HepG2 (cell line): ENCODE measurements around the gene GATA3. TPM values are rescaled to one million over a fixed set of nuclear protein-coding genes. Genes with fewer than 3 reads are reported as not detected.

ENCODE experiments used
- ATAC-seq: fragments of 200-7000 bp; cut with Tn5 transposase; 3 replicates; pipeline ENCODE4 v1.9.1; 2020; ENCODE audit warnings: mild to moderate bottlenecking, moderate library complexity
- BruUV-seq: library from RNA; stranded (reverse); fragments of 400-500 nt; replicated peaks from 2 replicates; lab custom pipeline; 2021; lab: Mats Ljungman, UMichigan
- CTCF ChIA-PET: fragments of 300-600 bp; formaldehyde crosslinking; extraction: SDS; loops from one replicate; lab custom pipeline; 2021; ENCODE audit warnings: low total read pairs, inconsistent platforms, low intra/inter-chr PET ratio; lab: Yijun Ruan, JAX
- POLR2A ChIA-PET: fragments of 350-600 bp; sonication (Branson Sonifier 250); formaldehyde crosslinking; loops from one replicate; lab custom pipeline; 2020; ENCODE audit warnings: antibody characterized with exemption, inconsistent platforms; lab: Yijun Ruan, JAX
- DNase-seq: peaks from one replicate; pipeline ENCODE4 v3.0.0-alpha.2; 2015; ENCODE audit warnings: low spot score
- FAIRE-seq: peaks from 3 replicates; lab custom pipeline; 2011; peaks lifted over from hg19 to GRCh38; lab: Jason Lieb, UNC
- H2AFZ ChIP-seq: one replicate; pipeline ENCODE4 v1.6.1; 2011; ENCODE audit warnings: low read length, inconsistent platforms
- H3K27ac ChIP-seq: fragments of 300-600 bp; 3 replicates; pipeline ENCODE4 v1.8.0; 2011; ENCODE audit warnings: mixed run types, mild to moderate bottlenecking, mixed read lengths, low read length, inconsistent platforms; ENCODE audit not compliant: insufficient read depth; ENCODE audit errors: extremely low read length
- H3K27me3 ChIP-seq, 2 experiments: fragments of 200-600 bp in 1 of 2; 2 replicates in 1 of 2; 3 replicates in 1 of 2; pipeline versions ENCODE4 v1.6.0 to v1.8.0; 2011; ENCODE audit warnings: low read length in 2 of 2, mild to moderate bottlenecking in 2 of 2, moderate library complexity in 2 of 2, inconsistent platforms in 1 of 2; ENCODE audit not compliant: insufficient read depth in 2 of 2, control insufficient read depth in 1 of 2
- H3K36me3 ChIP-seq, 2 experiments: fragments of 200-600 bp in 1 of 2; replicated peaks in 1 of 2; 2 replicates in 1 of 2; 3 replicates in 1 of 2; pipeline versions ENCODE4 v1.5.1 to v1.8.0; 2011; ENCODE audit warnings: low read length in 2 of 2, inconsistent platforms in 1 of 2; ENCODE audit not compliant: insufficient read depth in 2 of 2, control insufficient read depth in 1 of 2
- H3K4me1 ChIP-seq: 2 replicates; pipeline ENCODE4 v1.5.1; 2012; ENCODE audit warnings: low read length, inconsistent platforms; ENCODE audit not compliant: insufficient read depth
- H3K4me2 ChIP-seq: 2 replicates; pipeline ENCODE4 v1.6.0; 2011; ENCODE audit warnings: low read depth, low read length, inconsistent platforms
- H3K4me3 ChIP-seq, 3 experiments: fragments of 200-600 bp in 1 of 3; sonication (generic), shearing (Covaris generic) in 1 of 3; replicated peaks in 1 of 3; 2 replicates each; pipeline ENCODE4 v1.5.1; 2011 to 2016; ENCODE audit warnings: low read length in 3 of 3, inconsistent platforms in 2 of 3, low read depth in 2 of 3, mild to moderate bottlenecking in 2 of 3, control low read depth in 1 of 3, mixed read lengths in 1 of 3; ENCODE audit not compliant: insufficient read depth in 1 of 3
- H3K79me2 ChIP-seq: one replicate; pipeline ENCODE4 v1.6.1; 2011; ENCODE audit warnings: low read length, inconsistent platforms; ENCODE audit not compliant: insufficient read depth
- H3K9ac ChIP-seq: 2 replicates; pipeline ENCODE4 v1.6.0; 2011; ENCODE audit warnings: mild to moderate bottlenecking, low read depth, low read length, inconsistent platforms; ENCODE audit not compliant: insufficient read depth
- H3K9me3 ChIP-seq: 2 replicates; pipeline ENCODE4 v1.5.1; 2012; ENCODE audit warnings: mild to moderate bottlenecking, low read length
- H4K20me1 ChIP-seq: 2 replicates; pipeline ENCODE4 v1.6.0; 2011; ENCODE audit warnings: inconsistent platforms, mild to moderate bottlenecking, low read length, moderate library complexity; ENCODE audit not compliant: insufficient read depth
- BCL3 ChIP-seq: sonication (generic); formaldehyde crosslinking; IDR thresholded peaks from 2 replicates; pipeline ENCODE4 v1.5.1; 2020; ENCODE audit warnings: mild to moderate bottlenecking, missing genetic modification reagents, moderate library complexity
- NPAS2 ChIP-seq: sonication (generic); formaldehyde crosslinking; IDR thresholded peaks from 2 replicates; pipeline ENCODE4 v1.8.0; 2022; ENCODE audit warnings: mild to moderate bottlenecking, missing genetic modification reagents, borderline replicate concordance
- NR3C1 ChIP-seq: sonication (generic); formaldehyde crosslinking; IDR thresholded peaks from 2 replicates; pipeline ENCODE4 v1.4.0; 2020; ENCODE audit warnings: missing genetic modification reagents
- SMC3 ChIP-seq: IDR thresholded peaks from 2 replicates; pipeline ENCODE4 v1.6.1; 2011; ENCODE audit warnings: low read length, improper control_type of control experiment
- TEF ChIP-seq: sonication (generic); formaldehyde crosslinking; IDR thresholded peaks from 2 replicates; pipeline ENCODE4 v1.5.0; 2020; ENCODE audit warnings: missing genetic modification reagents
- TMF1 ChIP-seq: sonication (generic); formaldehyde crosslinking; IDR thresholded peaks from 2 replicates; pipeline ENCODE4 v1.8.1; 2022; ENCODE audit warnings: low read depth, missing genetic modification reagents
- YEATS4 ChIP-seq: sonication (generic); formaldehyde crosslinking; IDR thresholded peaks from 2 replicates; pipeline ENCODE4 v1.4.0; 2020; ENCODE audit warnings: missing genetic modification reagents, borderline replicate concordance
- ZBTB3 ChIP-seq: sonication (generic); formaldehyde crosslinking; IDR thresholded peaks from 2 replicates; pipeline ENCODE4 v1.4.0; 2020; ENCODE audit warnings: low read depth, mild to moderate bottlenecking, moderate library complexity, missing genetic modification reagents, borderline replicate concordance
- ZNF136 ChIP-seq: sonication (generic); formaldehyde crosslinking; IDR thresholded peaks from 2 replicates; pipeline ENCODE4 v1.8.1; 2022; ENCODE audit warnings: low read depth, mild to moderate bottlenecking, moderate library complexity, missing genetic modification reagents
- ZNF382 ChIP-seq: sonication (generic); formaldehyde crosslinking; IDR thresholded peaks from 2 replicates; pipeline ENCODE4 v1.5.0; 2020; ENCODE audit warnings: missing genetic modification reagents, mild to moderate bottlenecking, borderline replicate concordance
- ZNF451 ChIP-seq: sonication (generic); formaldehyde crosslinking; IDR thresholded peaks from 2 replicates; pipeline ENCODE4 v1.5.0; 2020; ENCODE audit warnings: mild to moderate bottlenecking, missing genetic modification reagents
- ZNF605 ChIP-seq: sonication (generic); formaldehyde crosslinking; IDR thresholded peaks from 2 replicates; pipeline ENCODE4 v1.8.0; 2022; ENCODE audit warnings: mild to moderate bottlenecking, missing genetic modification reagents
- WGBS: methylation state at CpG from one replicate; pipeline ENCODE4 v1.1.6; 2017; ENCODE audit warnings: low lambda C conversion rate; 5-methylcytosine and 5-hydroxymethylcytosine counted together
- in situ Hi-C: cut with HindIII; loops from 2 replicates; pipeline ENCODE4 v1.10.0; 2017; ENCODE audit warnings: low pct_unique_long_range_greater_than_20kb; ENCODE audit not compliant: extremely low pct_ligation_motif_present
- intact Hi-C: fragments of 100-400 bp; cut with micrococcal nuclease; formaldehyde crosslinking; loops from one replicate; pipeline ENCODE4 v1.10.0; 2022; ENCODE audit not compliant: unreplicated experiment
- polyA plus RNA-seq, 8 experiments: library from polyadenylated mRNA; depleted of rRNA in 3 of 8; stranded (reverse) in 7 of 8; unstranded in 1 of 8; fragments of >200 nt; fragmentation: Illumina TruSeq in 4 of 8; extraction: Trizol in 4 of 8; gene quantifications; 2 replicates each; pipeline versions ENCODE4 v1.2.1 to v1.2.3, GENCODE V29; 2011 to 2016; ENCODE audit warnings: low read depth in 4 of 8, missing spikeins in 1 of 8, mixed read lengths in 1 of 8; ENCODE audit not compliant: insufficient read depth in 1 of 8
- total RNA-seq, 5 experiments: library from RNA; depleted of rRNA; stranded (reverse); fragments of >200 nt; fragmentation: Illumina TruSeq; extraction: Trizol; gene quantifications; 2 replicates each; pipeline ENCODE4 v1.2.3, GENCODE V29; 2016; ENCODE audit warnings: low read depth in 1 of 5
- TF ChIP-seq, protein P1 (sequence below): sonication (generic); formaldehyde crosslinking; IDR thresholded peaks from 2 replicates; pipeline ENCODE4 v1.8.0; 2022; ENCODE audit warnings: missing genetic modification reagents, mild to moderate bottlenecking, moderate library complexity, borderline replicate concordance

Gene GATA3
- total and polyA plus RNA-seq, 2 of the 13 experiments (the other 11 are each of a cell fraction or from before 2014, with no cell fraction given): not detected

DNA sequence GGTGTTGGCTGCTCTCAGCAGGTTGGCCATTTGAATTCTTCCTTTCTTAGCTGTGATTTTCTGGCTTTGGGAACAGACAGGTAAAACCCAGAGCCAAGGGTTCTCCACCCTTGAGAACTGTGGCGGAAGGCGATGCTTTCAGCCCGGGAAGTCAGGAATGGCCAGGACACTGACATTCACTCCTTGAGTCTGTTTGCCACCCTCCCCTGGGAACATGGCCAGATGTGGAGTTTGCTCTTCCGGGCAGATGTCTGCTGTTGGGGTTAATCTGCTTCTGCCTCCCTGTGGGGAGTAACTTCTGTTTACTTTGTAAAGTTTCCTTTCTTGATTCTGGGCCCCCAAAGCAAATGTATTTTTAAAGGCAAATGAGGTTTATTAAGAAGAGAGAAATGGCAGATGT is 17.7 kb downstream of the GATA3 start (continued):
- no peak for TF ChIP-seq ZNF382 (CRISPR knock-in tag)
- TF ChIP-seq, protein P1, sequence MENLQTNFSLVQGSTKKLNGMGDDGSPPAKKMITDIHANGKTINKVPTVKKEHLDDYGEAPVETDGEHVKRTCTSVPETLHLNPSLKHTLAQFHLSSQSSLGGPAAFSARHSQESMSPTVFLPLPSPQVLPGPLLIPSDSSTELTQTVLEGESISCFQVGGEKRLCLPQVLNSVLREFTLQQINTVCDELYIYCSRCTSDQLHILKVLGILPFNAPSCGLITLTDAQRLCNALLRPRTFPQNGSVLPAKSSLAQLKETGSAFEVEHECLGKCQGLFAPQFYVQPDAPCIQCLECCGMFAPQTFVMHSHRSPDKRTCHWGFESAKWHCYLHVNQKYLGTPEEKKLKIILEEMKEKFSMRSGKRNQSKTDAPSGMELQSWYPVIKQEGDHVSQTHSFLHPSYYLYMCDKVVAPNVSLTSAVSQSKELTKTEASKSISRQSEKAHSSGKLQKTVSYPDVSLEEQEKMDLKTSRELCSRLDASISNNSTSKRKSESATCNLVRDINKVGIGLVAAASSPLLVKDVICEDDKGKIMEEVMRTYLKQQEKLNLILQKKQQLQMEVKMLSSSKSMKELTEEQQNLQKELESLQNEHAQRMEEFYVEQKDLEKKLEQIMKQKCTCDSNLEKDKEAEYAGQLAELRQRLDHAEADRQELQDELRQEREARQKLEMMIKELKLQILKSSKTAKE (CRISPR knock-in tag): no peak
- no peak for TF ChIP-seq YEATS4 (CRISPR knock-in tag)
- TF ChIP-seq ZNF451: no peak
- TF ChIP-seq ZNF605 (CRISPR knock-in tag): no peak
- TF ChIP-seq ZBTB3: no peak
- TF ChIP-seq, all 625 proteins: peak for 0

DNA sequence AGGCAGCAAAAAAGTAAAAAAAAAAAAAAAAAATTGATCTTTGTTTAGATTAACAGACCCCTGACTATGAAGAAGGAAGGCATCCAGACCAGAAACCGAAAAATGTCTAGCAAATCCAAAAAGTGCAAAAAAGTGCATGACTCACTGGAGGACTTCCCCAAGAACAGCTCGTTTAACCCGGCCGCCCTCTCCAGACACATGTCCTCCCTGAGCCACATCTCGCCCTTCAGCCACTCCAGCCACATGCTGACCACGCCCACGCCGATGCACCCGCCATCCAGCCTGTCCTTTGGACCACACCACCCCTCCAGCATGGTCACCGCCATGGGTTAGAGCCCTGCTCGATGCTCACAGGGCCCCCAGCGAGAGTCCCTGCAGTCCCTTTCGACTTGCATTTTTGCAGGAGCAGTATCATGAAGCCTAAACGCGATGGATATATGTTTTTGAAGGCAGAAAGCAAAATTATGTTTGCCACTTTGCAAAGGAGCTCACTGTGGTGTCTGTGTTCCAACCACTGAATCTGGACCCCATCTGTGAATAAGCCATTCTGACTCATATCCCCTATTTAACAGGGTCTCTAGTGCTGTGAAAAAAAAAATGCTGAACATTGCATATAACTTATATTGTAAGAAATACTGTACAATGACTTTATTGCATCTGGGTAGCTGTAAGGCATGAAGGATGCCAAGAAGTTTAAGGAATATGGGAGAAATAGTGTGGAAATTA is 19.4 kb downstream of the GATA3 start:
- BruUV-seq: no TSS peak
- ChIA-PET CTCF (no interaction called here), POLR2A (interaction anchor here (0.7 kb wide), 1 partner anchor 259 kb away, joined by 4 read pairs; no protein-coding TSS in a partner anchor)
- DNase-seq (no peak), FAIRE-seq (no peak), ATAC-seq (no peak)
- peaks cover 3 to 59% of the 10 kb centered on the region in 2 experiments; a peak in 4 of 5 replicates for H3K27me3 ChIP-seq
- H3K4me2 ChIP-seq: no peak overlapping the region
- H3K27ac ChIP-seq: no peak overlapping the region
- no peaks in the 10 kb centered on the region for H3K9me3 ChIP-seq
- H3K79me2 ChIP-seq: no peaks in the 10 kb centered on the region
- no peak overlapping the region for H3K9ac ChIP-seq
- in situ Hi-C loops: no loop called here
- no peaks in the 10 kb centered on the region for H3K36me3 ChIP-seq
- no peaks in the 10 kb centered on the region for H3K4me1 ChIP-seq
- no peak overlapping the region for H3K4me3 ChIP-seq
- no peaks in the 10 kb centered on the region for H4K20me1 ChIP-seq
- intact Hi-C loops: no loop called here
- 31% methylated on average over 15 of the region's 15 CpGs for WGBS
- no peak overlapping the region for H2AFZ ChIP-seq
- TF ChIP-seq NR3C1 (CRISPR knock-in tag) (no peak), NPAS2 (no peak), ZNF136 (no peak), BCL3 (CRISPR knock-in tag) (no peak), TMF1 (CRISPR knock-in tag) (no peak), SMC3 (no peak), TEF (no peak)
